HepG2 (cell line): ENCODE data around the gene APEX1. TPM values are rescaled to one million over a fixed set of nuclear protein-coding genes. Genes with fewer than 3 reads are reported as not detected.

Experiments used
- ATAC-seq: fragments of 200-7000 bp; cut with Tn5 transposase; 3 replicates; pipeline ENCODE4 v1.9.1; 2020; ENCODE audit warnings: mild to moderate bottlenecking, moderate library complexity
- BruUV-seq: library from RNA; stranded (reverse); fragments of 400-500 nt; replicated peaks from 2 replicates; lab custom pipeline; 2021; lab: Mats Ljungman, UMichigan
- CTCF ChIA-PET: fragments of 300-600 bp; formaldehyde crosslinking; extraction: SDS; loops from one replicate; lab custom pipeline; 2021; ENCODE audit warnings: low total read pairs, inconsistent platforms, low intra/inter-chr PET ratio; lab: Yijun Ruan, JAX
- POLR2A ChIA-PET: fragments of 350-600 bp; sonication (Branson Sonifier 250); formaldehyde crosslinking; loops from one replicate; lab custom pipeline; 2020; ENCODE audit warnings: antibody characterized with exemption, inconsistent platforms; lab: Yijun Ruan, JAX
- DNase-seq: peaks from one replicate; pipeline ENCODE4 v3.0.0-alpha.2; 2015; ENCODE audit warnings: low spot score
- FAIRE-seq: peaks from 3 replicates; lab custom pipeline; 2011; peaks lifted over from hg19 to GRCh38; lab: Jason Lieb, UNC
- H2AFZ ChIP-seq: one replicate; pipeline ENCODE4 v1.6.1; 2011; ENCODE audit warnings: low read length, inconsistent platforms
- H3K27ac ChIP-seq: fragments of 300-600 bp; 3 replicates; pipeline ENCODE4 v1.8.0; 2011; ENCODE audit warnings: mixed run types, mild to moderate bottlenecking, mixed read lengths, low read length, inconsistent platforms; ENCODE audit not compliant: insufficient read depth; ENCODE audit errors: extremely low read length
- H3K27me3 ChIP-seq, 2 experiments: fragments of 200-600 bp in 1 of 2; 2 replicates in 1 of 2; 3 replicates in 1 of 2; pipeline versions ENCODE4 v1.6.0 to v1.8.0; 2011; ENCODE audit warnings: low read length in 2 of 2, mild to moderate bottlenecking in 2 of 2, moderate library complexity in 2 of 2, inconsistent platforms in 1 of 2; ENCODE audit not compliant: insufficient read depth in 2 of 2, control insufficient read depth in 1 of 2
- H3K36me3 ChIP-seq, 2 experiments: fragments of 200-600 bp in 1 of 2; replicated peaks in 1 of 2; 2 replicates in 1 of 2; 3 replicates in 1 of 2; pipeline versions ENCODE4 v1.5.1 to v1.8.0; 2011; ENCODE audit warnings: low read length in 2 of 2, inconsistent platforms in 1 of 2; ENCODE audit not compliant: insufficient read depth in 2 of 2, control insufficient read depth in 1 of 2
- H3K4me1 ChIP-seq: 2 replicates; pipeline ENCODE4 v1.5.1; 2012; ENCODE audit warnings: low read length, inconsistent platforms; ENCODE audit not compliant: insufficient read depth
- H3K4me2 ChIP-seq: 2 replicates; pipeline ENCODE4 v1.6.0; 2011; ENCODE audit warnings: low read depth, low read length, inconsistent platforms
- H3K4me3 ChIP-seq, 3 experiments: fragments of 200-600 bp in 1 of 3; sonication (generic), shearing (Covaris generic) in 1 of 3; replicated peaks in 1 of 3; 2 replicates each; pipeline ENCODE4 v1.5.1; 2011 to 2016; ENCODE audit warnings: low read length in 3 of 3, inconsistent platforms in 2 of 3, low read depth in 2 of 3, mild to moderate bottlenecking in 2 of 3, control low read depth in 1 of 3, mixed read lengths in 1 of 3; ENCODE audit not compliant: insufficient read depth in 1 of 3
- H3K79me2 ChIP-seq: one replicate; pipeline ENCODE4 v1.6.1; 2011; ENCODE audit warnings: low read length, inconsistent platforms; ENCODE audit not compliant: insufficient read depth
- H3K9ac ChIP-seq: 2 replicates; pipeline ENCODE4 v1.6.0; 2011; ENCODE audit warnings: mild to moderate bottlenecking, low read depth, low read length, inconsistent platforms; ENCODE audit not compliant: insufficient read depth
- H3K9me3 ChIP-seq: 2 replicates; pipeline ENCODE4 v1.5.1; 2012; ENCODE audit warnings: mild to moderate bottlenecking, low read length
- H4K20me1 ChIP-seq: 2 replicates; pipeline ENCODE4 v1.6.0; 2011; ENCODE audit warnings: inconsistent platforms, mild to moderate bottlenecking, low read length, moderate library complexity; ENCODE audit not compliant: insufficient read depth
- AKAP8 ChIP-seq: sonication (generic); formaldehyde crosslinking; IDR thresholded peaks from 2 replicates; pipeline ENCODE4 v1.5.1; 2020; ENCODE audit warnings: mild to moderate bottlenecking, missing genetic modification reagents
- CC2D1A ChIP-seq: sonication (generic); formaldehyde crosslinking; IDR thresholded peaks from 2 replicates; pipeline ENCODE4 v1.8.1; 2023; ENCODE audit warnings: mild to moderate bottlenecking, missing genetic modification reagents
- CENPBD1 ChIP-seq: sonication (generic); formaldehyde crosslinking; IDR thresholded peaks from 2 replicates; pipeline ENCODE4 v1.8.0; 2022; ENCODE audit warnings: missing genetic modification reagents, low read depth, mild to moderate bottlenecking, borderline replicate concordance
- CENPT ChIP-seq: sonication (generic); formaldehyde crosslinking; IDR thresholded peaks from 2 replicates; pipeline ENCODE4 v1.8.0; 2022; ENCODE audit warnings: low read depth, mild to moderate bottlenecking, moderate library complexity, missing genetic modification reagents
- EED ChIP-seq: sonication (generic); formaldehyde crosslinking; IDR thresholded peaks from 2 replicates; pipeline ENCODE4 v1.5.0; 2020; ENCODE audit warnings: mild to moderate bottlenecking, missing genetic modification reagents
- FOSL1 ChIP-seq: sonication (generic); formaldehyde crosslinking; IDR thresholded peaks from 2 replicates; pipeline ENCODE4 v1.9.0; 2021; ENCODE audit warnings: missing genetic modification reagents, borderline replicate concordance
- PITX1 ChIP-seq: sonication (generic); formaldehyde crosslinking; IDR thresholded peaks from 2 replicates; pipeline ENCODE4 v1.5.1; 2020; ENCODE audit warnings: mild to moderate bottlenecking, missing genetic modification reagents
- SNAPC4 ChIP-seq: sonication (generic); formaldehyde crosslinking; IDR thresholded peaks from 2 replicates; pipeline ENCODE4 v1.4.0; 2020; ENCODE audit warnings: mild to moderate bottlenecking, missing genetic modification reagents
- TBX3 ChIP-seq: fragments of 450-650 bp; IDR thresholded peaks from 2 replicates; pipeline ENCODE4 v1.6.1; 2017; ENCODE audit warnings: antibody characterized with exemption, mild to moderate bottlenecking, inconsistent platforms, borderline replicate concordance
- ZNF138 ChIP-seq: sonication (generic); formaldehyde crosslinking; IDR thresholded peaks from 2 replicates; pipeline ENCODE4 v1.5.0; 2020; ENCODE audit warnings: mild to moderate bottlenecking, low read depth, missing genetic modification reagents
- ZNF362 ChIP-seq: sonication (generic); formaldehyde crosslinking; IDR thresholded peaks from 2 replicates; pipeline ENCODE4 v1.4.0; 2020; ENCODE audit warnings: missing genetic modification reagents, mild to moderate bottlenecking, borderline replicate concordance
- ZNF691 ChIP-seq: sonication (generic); formaldehyde crosslinking; IDR thresholded peaks from 2 replicates; pipeline ENCODE4 v1.4.0; 2020; ENCODE audit warnings: missing genetic modification reagents, low read depth, mild to moderate bottlenecking, borderline replicate concordance
- WGBS: methylation state at CpG from one replicate; pipeline ENCODE4 v1.1.6; 2017; ENCODE audit warnings: low lambda C conversion rate; 5-methylcytosine and 5-hydroxymethylcytosine counted together
- in situ Hi-C: cut with HindIII; loops from 2 replicates; pipeline ENCODE4 v1.10.0; 2017; ENCODE audit warnings: low pct_unique_long_range_greater_than_20kb; ENCODE audit not compliant: extremely low pct_ligation_motif_present
- intact Hi-C: fragments of 100-400 bp; cut with micrococcal nuclease; formaldehyde crosslinking; loops from one replicate; pipeline ENCODE4 v1.10.0; 2022; ENCODE audit not compliant: unreplicated experiment
- polyA plus RNA-seq, 8 experiments: library from polyadenylated mRNA; depleted of rRNA in 3 of 8; stranded (reverse) in 7 of 8; unstranded in 1 of 8; fragments of >200 nt; fragmentation: Illumina TruSeq in 4 of 8; extraction: Trizol in 4 of 8; gene quantifications; 2 replicates each; pipeline versions ENCODE4 v1.2.1 to v1.2.3, GENCODE V29; 2011 to 2016; ENCODE audit warnings: low read depth in 4 of 8, missing spikeins in 1 of 8, mixed read lengths in 1 of 8; ENCODE audit not compliant: insufficient read depth in 1 of 8
- total RNA-seq, 5 experiments: library from RNA; depleted of rRNA; stranded (reverse); fragments of >200 nt; fragmentation: Illumina TruSeq; extraction: Trizol; gene quantifications; 2 replicates each; pipeline ENCODE4 v1.2.3, GENCODE V29; 2016; ENCODE audit warnings: low read depth in 1 of 5

Gene APEX1
- total and polyA plus RNA-seq, 2 of the 13 experiments (the other 11 are each of a cell fraction or from before 2014, with no cell fraction given): 171 to 405 TPM

GRCh38 chr14:20455355-20456300 is 602 bp downstream of the APEX1 start:
- peak overlapping the region; percentile 91 for H3K9ac ChIP-seq
- H3K27ac ChIP-seq: peak overlapping the region; percentile 94
- ATAC-seq: peak; percentile 74
- ChIA-PET POLR2A (interaction anchor here (0.7 to 4.0 kb wide), 29 partner anchors 8 to 1000 kb away, joined by 3 to 59 read pairs (median 7); partner anchors contain the start of genes CHD8, PARP2, PNP and RNASE4), CTCF (no interaction called here)
- H3K79me2 ChIP-seq: peaks cover 44% of the 10 kb centered on the region
- H4K20me1 ChIP-seq: no peaks in the 10 kb centered on the region
- peaks cover 18 to 48% of the 10 kb centered on the region in 2 experiments for H3K36me3 ChIP-seq
- no peak for FAIRE-seq
- H3K27me3 ChIP-seq: no peaks in the 10 kb centered on the region; a peak in 1 of 5 replicates
- TSS peak; percentile 85 for BruUV-seq
- H3K4me2 ChIP-seq: peak overlapping the region; percentile 95
- no peaks in the 10 kb centered on the region for H3K9me3 ChIP-seq
- DNase-seq: no peak
- 2% methylated on average over 39 of the region's 39 CpGs for WGBS
- no peak overlapping the region for H2AFZ ChIP-seq
- in situ Hi-C loops (loop anchor here (5.0 to 25.0 kb wide), 3 partner anchors 38 to 157 kb away; partner anchors contain the start of genes CCNB1IP1 and PARP2), intact Hi-C loops (loop anchor here (1.0 to 2.0 kb wide), 2 partner anchors 123 to 158 kb away; partner anchors contain the start of gene CCNB1IP1)
- H3K4me3 ChIP-seq: peak overlapping the region; percentile 88 to 92 (median 89)
- peaks cover 44% of the 10 kb centered on the region for H3K4me1 ChIP-seq
- peak; percentile 35; the same call in 1 of the 2 replicates for TF ChIP-seq CC2D1A (CRISPR knock-in tag)
- TF ChIP-seq SNAPC4: no peak
- peak; percentile 89 for TF ChIP-seq CENPT (CRISPR knock-in tag)
- no peak for TF ChIP-seq AKAP8 (CRISPR knock-in tag)
- no peak for TF ChIP-seq ZNF362
- no peak for TF ChIP-seq CENPBD1 (CRISPR knock-in tag)
- no peak for TF ChIP-seq TBX3
- 0 out of 2 replicates have a peak, but pooled peaks have one; percentile 40 for TF ChIP-seq PITX1
- peak; percentile 83; the same call in 1 of the 2 replicates for TF ChIP-seq ZNF138 (CRISPR knock-in tag)
- TF ChIP-seq EED (CRISPR knock-in tag): peak; percentile 89; the same call in 1 of the 2 replicates
- no peak; the same call in 1 of the 2 replicates for TF ChIP-seq ZNF691 (CRISPR knock-in tag)
- TF ChIP-seq FOSL1 (CRISPR knock-in tag): no peak
